AG04450 (cell line): ENCODE data around the gene SPTA1. TPM values are rescaled to one million over a fixed set of nuclear protein-coding genes. Genes with fewer than 3 reads are reported as not detected.

ENCODE experiments used
- CTCF ChIA-PET: fragments of 300-600, 350-600 bp; formaldehyde crosslinking; extraction: SDS; loops from one replicate; lab custom pipeline; 2022; ENCODE audit warnings: antibody characterized with exemption, inconsistent platforms; lab: Charles Lee
- POLR2A ChIA-PET: fragments of 350-600 bp; formaldehyde crosslinking; extraction: SDS; loops from one replicate; lab custom pipeline; 2021; ENCODE audit warnings: antibody characterized with exemption, inconsistent platforms; lab: Yijun Ruan, JAX
- DNase-seq: peaks from one replicate; pipeline ENCODE4 v3.0.0-alpha.2; 2011; ENCODE audit warnings: low read depth, low spot score
- H3K27ac ChIP-seq: one replicate; pipeline ENCODE4 v1.5.1; 2012; ENCODE audit warnings: low read depth, low read length, control low read depth
- H3K27me3 ChIP-seq: one replicate; pipeline ENCODE4 v1.6.0; 2012; ENCODE audit warnings: low read length; ENCODE audit not compliant: control insufficient read depth, insufficient read depth
- H3K4me3 ChIP-seq: 2 replicates; pipeline ENCODE4 v1.5.1; 2011; ENCODE audit warnings: mild to moderate bottlenecking, low read depth, low read length, control low read depth
- H3K9me3 ChIP-seq: 2 replicates; pipeline ENCODE4 v1.5.1; 2012; ENCODE audit warnings: low read length; ENCODE audit not compliant: control insufficient read depth, insufficient read depth
- polyA plus RNA-seq: library from polyadenylated mRNA; depleted of rRNA; stranded (reverse); fragments of >200 nt; gene quantifications from 2 replicates; pipeline ENCODE4 v1.2.3, GENCODE V29; 2011
- TF ChIP-seq, protein P1 (sequence below): IDR thresholded peaks from 2 replicates; pipeline ENCODE4 v1.5.1; 2011; ENCODE audit warnings: low read depth, low read length, control low read depth, inconsistent platforms

The SPTA1 gene
- polyA plus RNA-seq, 1 experiment = not detected

DNA sequence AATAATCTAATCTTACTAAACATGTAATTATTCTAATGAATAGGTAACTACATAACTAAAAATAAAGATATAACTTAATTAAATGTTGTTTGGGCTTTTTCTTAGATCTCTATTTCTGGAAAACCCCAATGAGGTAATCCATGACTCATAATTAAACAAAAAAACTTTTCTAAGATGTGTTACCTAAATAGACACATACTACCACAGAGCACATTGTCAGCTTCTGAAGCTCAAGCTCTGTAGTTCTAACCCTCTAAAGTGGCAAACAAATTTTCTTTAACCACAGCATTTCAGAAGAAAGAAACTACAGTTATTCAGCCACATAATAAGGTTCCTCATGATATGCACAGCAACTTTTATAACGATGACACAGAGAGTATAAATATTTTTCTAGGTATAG lies 29.8 kb upstream of the SPTA1 start:
- no peaks in the 10 kb centered on the region for H3K9me3 ChIP-seq
- TF ChIP-seq, protein P1, sequence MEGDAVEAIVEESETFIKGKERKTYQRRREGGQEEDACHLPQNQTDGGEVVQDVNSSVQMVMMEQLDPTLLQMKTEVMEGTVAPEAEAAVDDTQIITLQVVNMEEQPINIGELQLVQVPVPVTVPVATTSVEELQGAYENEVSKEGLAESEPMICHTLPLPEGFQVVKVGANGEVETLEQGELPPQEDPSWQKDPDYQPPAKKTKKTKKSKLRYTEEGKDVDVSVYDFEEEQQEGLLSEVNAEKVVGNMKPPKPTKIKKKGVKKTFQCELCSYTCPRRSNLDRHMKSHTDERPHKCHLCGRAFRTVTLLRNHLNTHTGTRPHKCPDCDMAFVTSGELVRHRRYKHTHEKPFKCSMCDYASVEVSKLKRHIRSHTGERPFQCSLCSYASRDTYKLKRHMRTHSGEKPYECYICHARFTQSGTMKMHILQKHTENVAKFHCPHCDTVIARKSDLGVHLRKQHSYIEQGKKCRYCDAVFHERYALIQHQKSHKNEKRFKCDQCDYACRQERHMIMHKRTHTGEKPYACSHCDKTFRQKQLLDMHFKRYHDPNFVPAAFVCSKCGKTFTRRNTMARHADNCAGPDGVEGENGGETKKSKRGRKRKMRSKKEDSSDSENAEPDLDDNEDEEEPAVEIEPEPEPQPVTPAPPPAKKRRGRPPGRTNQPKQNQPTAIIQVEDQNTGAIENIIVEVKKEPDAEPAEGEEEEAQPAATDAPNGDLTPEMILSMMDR = no peak
- CTCF ChIA-PET = no interaction called here
- no peaks in the 10 kb centered on the region for H3K27me3 ChIP-seq
- POLR2A ChIA-PET = no interaction called here
- H3K27ac ChIP-seq = no peak overlapping the region
- DNase-seq = no peak
- no peak overlapping the region for H3K4me3 ChIP-seq

DNA sequence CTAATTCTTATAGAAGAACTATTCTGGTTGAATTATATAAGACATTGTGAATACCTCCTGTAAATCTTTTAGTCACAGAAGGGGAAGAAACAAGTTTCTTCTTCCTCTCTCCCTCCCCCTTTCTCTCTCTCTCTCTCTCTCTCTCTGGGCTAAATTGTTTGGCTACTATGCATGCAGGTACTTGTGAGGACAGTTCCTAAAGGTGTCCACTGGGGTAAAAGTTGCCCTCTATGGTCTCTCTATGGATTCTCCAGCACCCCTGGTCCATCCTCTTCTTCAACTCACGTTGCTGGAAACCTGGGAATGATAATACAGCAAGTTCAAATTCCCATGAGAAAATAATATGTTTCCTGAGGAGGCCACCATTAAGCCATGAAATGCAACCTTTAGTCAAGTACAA lies 28.2 kb upstream of the SPTA1 start:
- CTCF ChIA-PET = no interaction called here
- no peak for DNase-seq
- POLR2A ChIA-PET = no interaction called here

DNA sequence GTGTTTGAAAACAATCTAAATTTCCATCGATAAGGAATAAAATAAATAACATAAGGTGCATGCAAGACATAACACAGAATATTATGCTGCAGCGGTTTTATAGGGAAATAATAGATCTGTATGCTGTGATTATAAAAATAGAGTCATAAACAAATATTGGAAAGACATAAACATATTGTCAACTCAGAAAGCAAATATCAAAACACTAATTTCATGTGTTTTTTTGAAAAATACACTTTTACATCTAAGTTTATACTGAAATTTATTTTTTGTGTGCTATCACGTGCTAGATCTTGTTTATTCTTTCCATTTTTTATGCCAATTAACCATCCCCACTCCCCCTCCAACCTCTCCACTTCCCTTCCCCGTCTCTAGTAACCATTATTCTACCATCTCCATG lies 24.6 kb upstream of the SPTA1 start:
- Histone ChIP-seq H3K27me3 (no peaks in the 10 kb centered on the region), H3K27ac (no peak overlapping the region), H3K9me3 (no peaks in the 10 kb centered on the region), H3K4me3 (no peak overlapping the region)
- TF ChIP-seq, protein P1 = no peak
- DNase-seq = no peak
- POLR2A ChIA-PET = no interaction called here
- CTCF ChIA-PET = no interaction called here

More for the DNA sequence above, 28.2 kb upstream of the SPTA1 start:
- TF ChIP-seq, protein P1 = no peak
- H3K27me3 ChIP-seq = no peaks in the 10 kb centered on the region
- no peaks in the 10 kb centered on the region for H3K9me3 ChIP-seq
- no peak overlapping the region for H3K27ac ChIP-seq
- no peak overlapping the region for H3K4me3 ChIP-seq

DNA sequence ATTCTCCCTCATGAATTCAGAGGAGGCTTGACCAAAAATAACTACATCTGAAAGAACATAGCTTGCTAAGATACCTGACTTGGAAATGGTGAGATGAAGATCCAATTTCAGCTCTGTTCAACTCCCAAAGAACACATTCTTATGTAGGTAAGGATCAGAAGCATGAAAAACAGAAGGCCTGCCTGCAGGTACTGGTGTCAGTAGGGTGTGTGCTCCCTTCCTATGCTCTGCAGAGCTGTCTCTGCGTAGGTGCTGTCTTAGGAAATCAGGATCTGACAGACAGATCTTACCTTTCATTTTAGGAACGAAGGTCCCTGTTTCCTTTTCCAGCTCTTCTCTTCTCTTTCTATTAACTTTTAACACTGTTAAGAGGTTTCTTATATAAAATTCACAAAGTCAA lies 19.6 kb upstream of the SPTA1 start:
- no peak overlapping the region for H3K27ac ChIP-seq
- TF ChIP-seq, protein P1 = no peak
- CTCF ChIA-PET = no interaction called here
- H3K4me3 ChIP-seq = no peak overlapping the region
- no peak for DNase-seq
- no peaks in the 10 kb centered on the region for H3K27me3 ChIP-seq
- POLR2A ChIA-PET = no interaction called here
- no peaks in the 10 kb centered on the region for H3K9me3 ChIP-seq

DNA sequence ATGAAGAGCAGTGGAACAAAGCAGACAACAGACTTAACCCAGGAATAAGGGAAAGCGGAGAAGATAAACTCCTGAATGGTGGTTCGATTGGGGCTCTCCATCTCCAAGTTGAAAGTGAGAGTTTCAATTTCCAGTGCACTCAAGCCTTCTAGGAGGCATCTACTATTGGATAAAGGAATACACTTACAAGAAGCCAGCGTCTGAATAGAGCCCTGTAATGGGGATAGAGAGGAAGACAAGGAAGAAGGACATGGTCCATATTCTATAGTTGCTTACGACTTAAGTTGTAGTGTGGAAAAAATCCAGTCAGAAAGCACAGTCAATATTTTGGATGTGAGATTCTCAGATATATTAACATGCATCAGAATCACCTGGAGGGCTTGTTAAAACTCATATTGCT lies 14.0 kb upstream of the SPTA1 start, which contains the start of gene OR6K2:
Gene OR6K2 (minus strand): TSS at position 101 of the 400 bp plus-strand sequence. CDS start 0 bp downstream, at position 101.
- Histone ChIP-seq H3K4me3 (no peak within 1 kb of the TSS), H3K9me3 (no peaks in the 10 kb centered on the region), H3K27me3 (no peaks in the 10 kb centered on the region), H3K27ac (no peak within 1 kb of the TSS)
- no peak for DNase-seq
- TF ChIP-seq, protein P1 = no peak
- POLR2A ChIA-PET = no interaction called here
- CTCF ChIA-PET = no interaction called here
